HepG2 (cell line): ENCODE data around the gene SELENOV. TPM values are rescaled to one million over a fixed set of nuclear protein-coding genes. Genes with fewer than 3 reads are reported as not detected.
A peak's percentile ranks its signal among the peaks of the same experiment; 100 is the strongest.

ENCODE experiments used
- CEBPG ChIP-seq: IDR thresholded peaks from 2 replicates; pipeline ENCODE4 v1.6.1; 2016
- ETV5 ChIP-seq: IDR thresholded peaks from 2 replicates; pipeline ENCODE4 v1.6.1; 2018; ENCODE audit warnings: missing biosample characterization, missing genetic modification reagents, inconsistent platforms, borderline replicate concordance
- HDAC1 ChIP-seq: sonication (generic); formaldehyde crosslinking; IDR thresholded peaks from 2 replicates; pipeline ENCODE4 v1.5.1; 2020; ENCODE audit warnings: mild to moderate bottlenecking, missing genetic modification reagents
- HMGA1 ChIP-seq: sonication (generic); formaldehyde crosslinking; conservative IDR thresholded peaks from 2 replicates; pipeline ENCODE4 v1.4.0; 2020; ENCODE audit warnings: missing genetic modification reagents
- HNF4A ChIP-seq: sonication (generic); formaldehyde crosslinking; IDR thresholded peaks from 2 replicates; pipeline ENCODE4 v1.4.0; 2020; ENCODE audit warnings: missing genetic modification reagents
- HNRNPUL1 ChIP-seq: fragments of 200-400 bp; formaldehyde crosslinking; IDR thresholded peaks from 2 replicates; pipeline ENCODE4 v1.6.1; 2017; ENCODE audit warnings: low read depth, mild to moderate bottlenecking, low read length, moderate library complexity
- KDM3A ChIP-seq: IDR thresholded peaks from 2 replicates; pipeline ENCODE4 v1.6.1; 2018; ENCODE audit warnings: low read depth, missing compliant biosample characterization
- KLF16 ChIP-seq, 2 experiments: sonication (generic) in 1 of 2; formaldehyde crosslinking in 1 of 2; IDR thresholded peaks; 2 replicates each; pipeline versions ENCODE4 v1.6.1 to v1.8.0; 2016 to 2023; ENCODE audit warnings: missing genetic modification reagents in 2 of 2, missing compliant biosample characterization in 1 of 2
- TBX2 ChIP-seq: sonication (generic); formaldehyde crosslinking; IDR thresholded peaks from 2 replicates; pipeline ENCODE4 v1.5.0; 2020; ENCODE audit warnings: missing genetic modification reagents, mild to moderate bottlenecking, borderline replicate concordance
- ZFAT ChIP-seq: sonication (generic); formaldehyde crosslinking; conservative IDR thresholded peaks from 2 replicates; pipeline ENCODE4 v1.8.1; 2023; ENCODE audit warnings: missing genetic modification reagents, inconsistent platforms
- ZFYVE20 ChIP-seq: sonication (generic); formaldehyde crosslinking; IDR thresholded peaks from 2 replicates; pipeline ENCODE4 v1.8.0; 2023; ENCODE audit warnings: low read depth, mild to moderate bottlenecking, moderate library complexity, missing genetic modification reagents, borderline replicate concordance
- ZNF530 ChIP-seq: sonication (generic); formaldehyde crosslinking; IDR thresholded peaks from 2 replicates; pipeline ENCODE4 v1.5.0; 2020; ENCODE audit warnings: low read depth, mild to moderate bottlenecking, missing genetic modification reagents
- ZSCAN25 ChIP-seq: sonication (generic); formaldehyde crosslinking; IDR thresholded peaks from 2 replicates; pipeline ENCODE4 v1.8.0; 2022; ENCODE audit warnings: mild to moderate bottlenecking, missing genetic modification reagents
- polyA plus RNA-seq, 8 experiments: library from polyadenylated mRNA; depleted of rRNA in 3 of 8; stranded (reverse) in 7 of 8; unstranded in 1 of 8; fragments of >200 nt; fragmentation: Illumina TruSeq in 4 of 8; extraction: Trizol in 4 of 8; gene quantifications; 2 replicates each; pipeline versions ENCODE4 v1.2.1 to v1.2.3, GENCODE V29; 2011 to 2016; ENCODE audit warnings: low read depth in 4 of 8, missing spikeins in 1 of 8, mixed read lengths in 1 of 8; ENCODE audit not compliant: insufficient read depth in 1 of 8
- total RNA-seq, 5 experiments: library from RNA; depleted of rRNA; stranded (reverse); fragments of >200 nt; fragmentation: Illumina TruSeq; extraction: Trizol; gene quantifications; 2 replicates each; pipeline ENCODE4 v1.2.3, GENCODE V29; 2016; ENCODE audit warnings: low read depth in 1 of 5
- TF ChIP-seq, protein P1 (sequence below): sonication (generic); formaldehyde crosslinking; IDR thresholded peaks from 2 replicates; pipeline ENCODE4 v1.5.1; 2020; ENCODE audit warnings: missing genetic modification reagents, mild to moderate bottlenecking, borderline replicate concordance
- TF ChIP-seq, protein P2 (sequence below): sonication (generic); formaldehyde crosslinking; IDR thresholded peaks from 2 replicates; pipeline ENCODE4 v1.8.0; 2022; ENCODE audit warnings: mild to moderate bottlenecking, missing genetic modification reagents; ENCODE audit not compliant: insufficient replicate concordance
- TF ChIP-seq, protein P3 (sequence below): fragments of 450-650 bp; IDR thresholded peaks from 2 replicates; pipeline ENCODE4 v1.6.1; 2017
- TF ChIP-seq, protein P4 (sequence below), 2 experiments: fragments of 450-650 bp in 1 of 2; sonication (generic) in 1 of 2; formaldehyde crosslinking; IDR thresholded peaks; 2 replicates each; pipeline versions ENCODE4 v1.5.0 to v1.8.0; 2020 to 2022; ENCODE audit warnings: mild to moderate bottlenecking in 1 of 2, missing genetic modification reagents in 1 of 2
- TF ChIP-seq, protein P5 (sequence below): sonication (generic); formaldehyde crosslinking; IDR thresholded peaks from 2 replicates; pipeline ENCODE4 v1.4.0; 2020; ENCODE audit warnings: missing genetic modification reagents, borderline replicate concordance

The SELENOV gene
- total and polyA plus RNA-seq, 2 of the 13 experiments (the other 11 are each of a cell fraction or from before 2014, with no cell fraction given): not detected

DNA sequence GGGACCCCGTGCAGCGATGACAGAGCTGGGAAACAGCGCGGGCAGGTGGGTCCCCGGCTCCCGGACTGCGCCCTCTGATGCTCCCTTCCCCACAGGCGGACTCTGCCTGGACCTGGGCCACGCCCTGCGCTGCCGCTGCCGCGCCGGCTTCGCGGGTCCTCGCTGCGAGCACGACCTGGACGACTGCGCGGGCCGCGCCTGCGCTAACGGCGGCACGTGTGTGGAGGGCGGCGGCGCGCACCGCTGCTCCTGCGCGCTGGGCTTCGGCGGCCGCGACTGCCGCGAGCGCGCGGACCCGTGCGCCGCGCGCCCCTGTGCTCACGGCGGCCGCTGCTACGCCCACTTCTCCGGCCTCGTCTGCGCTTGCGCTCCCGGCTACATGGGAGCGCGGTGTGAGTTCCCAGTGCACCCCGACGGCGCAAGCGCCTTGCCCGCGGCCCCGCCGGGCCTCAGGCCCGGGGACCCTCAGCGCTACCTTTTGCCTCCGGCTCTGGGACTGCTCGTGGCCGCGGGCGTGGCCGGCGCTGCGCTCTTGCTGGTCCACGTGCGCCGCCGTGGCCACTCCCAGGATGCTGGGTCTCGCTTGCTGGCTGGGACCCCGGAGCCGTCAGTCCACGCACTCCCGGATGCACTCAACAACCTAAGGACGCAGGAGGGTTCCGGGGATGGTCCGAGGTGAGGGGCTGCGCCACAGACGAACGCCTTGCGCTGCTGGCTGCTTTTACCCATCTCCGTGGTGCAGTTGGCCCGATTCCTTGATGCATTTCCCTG, 7.8 kb upstream of the SELENOV start (continued):
- TF ChIP-seq, protein P1, sequence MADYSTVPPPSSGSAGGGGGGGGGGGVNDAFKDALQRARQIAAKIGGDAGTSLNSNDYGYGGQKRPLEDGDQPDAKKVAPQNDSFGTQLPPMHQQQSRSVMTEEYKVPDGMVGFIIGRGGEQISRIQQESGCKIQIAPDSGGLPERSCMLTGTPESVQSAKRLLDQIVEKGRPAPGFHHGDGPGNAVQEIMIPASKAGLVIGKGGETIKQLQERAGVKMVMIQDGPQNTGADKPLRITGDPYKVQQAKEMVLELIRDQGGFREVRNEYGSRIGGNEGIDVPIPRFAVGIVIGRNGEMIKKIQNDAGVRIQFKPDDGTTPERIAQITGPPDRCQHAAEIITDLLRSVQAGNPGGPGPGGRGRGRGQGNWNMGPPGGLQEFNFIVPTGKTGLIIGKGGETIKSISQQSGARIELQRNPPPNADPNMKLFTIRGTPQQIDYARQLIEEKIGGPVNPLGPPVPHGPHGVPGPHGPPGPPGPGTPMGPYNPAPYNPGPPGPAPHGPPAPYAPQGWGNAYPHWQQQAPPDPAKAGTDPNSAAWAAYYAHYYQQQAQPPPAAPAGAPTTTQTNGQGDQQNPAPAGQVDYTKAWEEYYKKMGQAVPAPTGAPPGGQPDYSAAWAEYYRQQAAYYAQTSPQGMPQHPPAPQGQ: no peak
- TF ChIP-seq, protein P2, sequence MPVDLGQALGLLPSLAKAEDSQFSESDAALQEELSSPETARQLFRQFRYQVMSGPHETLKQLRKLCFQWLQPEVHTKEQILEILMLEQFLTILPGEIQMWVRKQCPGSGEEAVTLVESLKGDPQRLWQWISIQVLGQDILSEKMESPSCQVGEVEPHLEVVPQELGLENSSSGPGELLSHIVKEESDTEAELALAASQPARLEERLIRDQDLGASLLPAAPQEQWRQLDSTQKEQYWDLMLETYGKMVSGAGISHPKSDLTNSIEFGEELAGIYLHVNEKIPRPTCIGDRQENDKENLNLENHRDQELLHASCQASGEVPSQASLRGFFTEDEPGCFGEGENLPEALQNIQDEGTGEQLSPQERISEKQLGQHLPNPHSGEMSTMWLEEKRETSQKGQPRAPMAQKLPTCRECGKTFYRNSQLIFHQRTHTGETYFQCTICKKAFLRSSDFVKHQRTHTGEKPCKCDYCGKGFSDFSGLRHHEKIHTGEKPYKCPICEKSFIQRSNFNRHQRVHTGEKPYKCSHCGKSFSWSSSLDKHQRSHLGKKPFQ (CRISPR knock-in tag): peak; percentile 38
- TF ChIP-seq, protein P3, sequence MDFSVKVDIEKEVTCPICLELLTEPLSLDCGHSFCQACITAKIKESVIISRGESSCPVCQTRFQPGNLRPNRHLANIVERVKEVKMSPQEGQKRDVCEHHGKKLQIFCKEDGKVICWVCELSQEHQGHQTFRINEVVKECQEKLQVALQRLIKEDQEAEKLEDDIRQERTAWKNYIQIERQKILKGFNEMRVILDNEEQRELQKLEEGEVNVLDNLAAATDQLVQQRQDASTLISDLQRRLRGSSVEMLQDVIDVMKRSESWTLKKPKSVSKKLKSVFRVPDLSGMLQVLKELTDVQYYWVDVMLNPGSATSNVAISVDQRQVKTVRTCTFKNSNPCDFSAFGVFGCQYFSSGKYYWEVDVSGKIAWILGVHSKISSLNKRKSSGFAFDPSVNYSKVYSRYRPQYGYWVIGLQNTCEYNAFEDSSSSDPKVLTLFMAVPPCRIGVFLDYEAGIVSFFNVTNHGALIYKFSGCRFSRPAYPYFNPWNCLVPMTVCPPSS: no peak
- peak; percentile 31; the same call in 1 of the 2 replicates for TF ChIP-seq HDAC1 (CRISPR knock-in tag)
- TF ChIP-seq HMGA1 (CRISPR knock-in tag): no peak
- peak in 1 of 2 experiments; percentile 86; a peak in 2 of 4 replicates for TF ChIP-seq KLF16 (CRISPR knock-in tag; IDR thresholded peaks at IDR 0.05)
- peak; percentile 75; the same call in 1 of the 2 replicates for TF ChIP-seq TBX2 (CRISPR knock-in tag)
- no peak for TF ChIP-seq HNF4A
- no peak for TF ChIP-seq CEBPG (CRISPR knock-in tag)
- no peak for TF ChIP-seq ETV5 (CRISPR knock-in tag)
- TF ChIP-seq, protein P4, sequence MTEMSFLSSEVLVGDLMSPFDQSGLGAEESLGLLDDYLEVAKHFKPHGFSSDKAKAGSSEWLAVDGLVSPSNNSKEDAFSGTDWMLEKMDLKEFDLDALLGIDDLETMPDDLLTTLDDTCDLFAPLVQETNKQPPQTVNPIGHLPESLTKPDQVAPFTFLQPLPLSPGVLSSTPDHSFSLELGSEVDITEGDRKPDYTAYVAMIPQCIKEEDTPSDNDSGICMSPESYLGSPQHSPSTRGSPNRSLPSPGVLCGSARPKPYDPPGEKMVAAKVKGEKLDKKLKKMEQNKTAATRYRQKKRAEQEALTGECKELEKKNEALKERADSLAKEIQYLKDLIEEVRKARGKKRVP (CRISPR knock-in tag; IDR thresholded peaks at IDR 0.05): peak in 1 of 2 experiments; percentile 78; a peak in 2 of 4 replicates
- no peak for TF ChIP-seq KDM3A (CRISPR knock-in tag)
- TF ChIP-seq, protein P5, sequence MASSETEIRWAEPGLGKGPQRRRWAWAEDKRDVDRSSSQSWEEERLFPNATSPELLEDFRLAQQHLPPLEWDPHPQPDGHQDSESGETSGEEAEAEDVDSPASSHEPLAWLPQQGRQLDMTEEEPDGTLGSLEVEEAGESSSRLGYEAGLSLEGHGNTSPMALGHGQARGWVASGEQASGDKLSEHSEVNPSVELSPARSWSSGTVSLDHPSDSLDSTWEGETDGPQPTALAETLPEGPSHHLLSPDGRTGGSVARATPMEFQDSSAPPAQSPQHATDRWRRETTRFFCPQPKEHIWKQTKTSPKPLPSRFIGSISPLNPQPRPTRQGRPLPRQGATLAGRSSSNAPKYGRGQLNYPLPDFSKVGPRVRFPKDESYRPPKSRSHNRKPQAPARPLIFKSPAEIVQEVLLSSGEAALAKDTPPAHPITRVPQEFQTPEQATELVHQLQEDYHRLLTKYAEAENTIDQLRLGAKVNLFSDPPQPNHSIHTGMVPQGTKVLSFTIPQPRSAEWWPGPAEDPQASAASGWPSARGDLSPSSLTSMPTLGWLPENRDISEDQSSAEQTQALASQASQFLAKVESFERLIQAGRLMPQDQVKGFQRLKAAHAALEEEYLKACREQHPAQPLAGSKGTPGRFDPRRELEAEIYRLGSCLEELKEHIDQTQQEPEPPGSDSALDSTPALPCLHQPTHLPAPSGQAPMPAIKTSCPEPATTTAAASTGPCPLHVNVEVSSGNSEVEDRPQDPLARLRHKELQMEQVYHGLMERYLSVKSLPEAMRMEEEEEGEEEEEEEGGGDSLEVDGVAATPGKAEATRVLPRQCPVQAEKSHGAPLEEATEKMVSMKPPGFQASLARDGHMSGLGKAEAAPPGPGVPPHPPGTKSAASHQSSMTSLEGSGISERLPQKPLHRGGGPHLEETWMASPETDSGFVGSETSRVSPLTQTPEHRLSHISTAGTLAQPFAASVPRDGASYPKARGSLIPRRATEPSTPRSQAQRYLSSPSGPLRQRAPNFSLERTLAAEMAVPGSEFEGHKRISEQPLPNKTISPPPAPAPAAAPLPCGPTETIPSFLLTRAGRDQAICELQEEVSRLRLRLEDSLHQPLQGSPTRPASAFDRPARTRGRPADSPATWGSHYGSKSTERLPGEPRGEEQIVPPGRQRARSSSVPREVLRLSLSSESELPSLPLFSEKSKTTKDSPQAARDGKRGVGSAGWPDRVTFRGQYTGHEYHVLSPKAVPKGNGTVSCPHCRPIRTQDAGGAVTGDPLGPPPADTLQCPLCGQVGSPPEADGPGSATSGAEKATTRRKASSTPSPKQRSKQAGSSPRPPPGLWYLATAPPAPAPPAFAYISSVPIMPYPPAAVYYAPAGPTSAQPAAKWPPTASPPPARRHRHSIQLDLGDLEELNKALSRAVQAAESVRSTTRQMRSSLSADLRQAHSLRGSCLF: 0 out of 2 replicates have a peak, but pooled peaks have one; percentile 31
- peak; percentile 89 for TF ChIP-seq ZFAT
- peak; percentile 76; the same call in 1 of the 2 replicates for TF ChIP-seq ZSCAN25 (CRISPR knock-in tag)
- no peak for TF ChIP-seq ZNF530 (CRISPR knock-in tag)
- TF ChIP-seq ZFYVE20 (CRISPR knock-in tag): peak; percentile 91; the same call in 1 of the 2 replicates
- no peak for TF ChIP-seq HNRNPUL1
